ENCODE results near the gene VKORC1.

DNA sequence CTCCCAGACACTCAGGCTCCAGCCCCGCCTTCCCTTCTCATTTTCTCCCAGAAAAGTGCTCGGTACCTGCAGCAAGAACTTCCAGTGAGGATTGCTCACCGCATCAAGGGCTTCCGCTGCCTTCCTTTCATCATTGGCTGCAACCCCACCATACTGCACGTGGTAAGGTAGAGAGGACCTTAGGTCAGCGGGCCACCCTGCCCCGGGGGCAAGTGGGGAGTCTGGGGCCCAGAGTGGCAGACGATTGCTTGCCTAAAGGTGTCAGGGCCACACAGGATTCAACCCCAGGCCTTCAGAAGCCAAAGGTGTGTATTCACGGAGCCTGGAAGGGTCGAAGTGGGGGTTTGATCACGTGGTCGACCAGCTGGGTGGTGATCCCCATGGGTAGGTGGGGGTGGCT lies 15.0 kb upstream of the VKORC1 start:
- TF ChIP-seq POLR2A (IDR thresholded peaks at IDR 0.05; ENCODE audit: low read depth, low read length) (no peak), TAF1 (IDR thresholded peaks at IDR 0.05; ENCODE audit: low read depth, low read length) (no peak)
